HL-60 (cell line): ENCODE results near the gene PPP6R3.

Experiments used
- DNase-seq, 2 experiments: peaks; one replicate each; pipeline ENCODE4 v3.0.0-alpha.2; 2010 to 2020; ENCODE audit warnings: low read depth in 1 of 2, low spot score in 1 of 2
- H3K27ac ChIP-seq: fragments of 250-450 bp; sonication (Bioruptor Pico); replicated peaks from 2 replicates; pipeline ENCODE4 v1.5.1; 2020; ENCODE audit warnings: mild to moderate bottlenecking, moderate library complexity
- H3K27me3 ChIP-seq: fragments of 250-450 bp; sonication (Bioruptor Pico); 2 replicates; pipeline ENCODE4 v1.5.1; 2021; ENCODE audit warnings: mild to moderate bottlenecking, moderate library complexity; ENCODE audit not compliant: insufficient read depth, poor library complexity, severe bottlenecking
- H3K4me3 ChIP-seq: replicated peaks from 2 replicates; pipeline ENCODE4 v1.5.1; 2011; ENCODE audit warnings: mild to moderate bottlenecking, control low read depth, low read length; ENCODE audit not compliant: insufficient read depth
- CTCF ChIP-seq: IDR thresholded peaks from one replicate; pipeline ENCODE4 v1.5.1; 2011; ENCODE audit warnings: low read length, control low read depth, inconsistent platforms; ENCODE audit not compliant: insufficient read depth
- GABPA ChIP-seq: IDR thresholded peaks from 2 replicates; pipeline ENCODE4 v1.6.1; 2012; ENCODE audit warnings: low read depth
- POLR2AphosphoS5 ChIP-seq: IDR thresholded peaks from 2 replicates; pipeline ENCODE4 v1.6.1; 2012; ENCODE audit warnings: low read depth
- REST ChIP-seq: IDR thresholded peaks from 2 replicates; pipeline ENCODE4 v1.6.1; 2012; ENCODE audit warnings: low read depth; ENCODE audit not compliant: insufficient replicate concordance
- SPI1 ChIP-seq: IDR thresholded peaks from 2 replicates; pipeline ENCODE4 v1.6.1; 2012; ENCODE audit warnings: low read depth, mild to moderate bottlenecking, borderline replicate concordance

The PPP6R3 gene

GRCh38 chr11:68429661-68430060 is 30.9 kb upstream of the PPP6R3 start:
- H3K4me3 ChIP-seq, result no peak overlapping the region
- H3K27ac ChIP-seq, result no peak overlapping the region
- no peak for DNase-seq
- H3K27me3 ChIP-seq, result no peaks in the 10 kb centered on the region
- TF ChIP-seq SPI1, result no peak

- DNase-seq, result no peak
- H3K4me3 ChIP-seq, result no peak overlapping the region
- no peaks in the 10 kb centered on the region for H3K27me3 ChIP-seq
- H3K27ac ChIP-seq, result no peak overlapping the region
- TF ChIP-seq REST (no peak), POLR2AphosphoS5 (no peak), SPI1 (no peak), CTCF (no peak), GABPA (no peak)
These were observed 30.2 kb upstream of the PPP6R3 start for GRCh38 chr11:68430384-68430783.

GRCh38 chr11:68430801-68431200 is 29.8 kb upstream of the PPP6R3 start:
- no peak overlapping the region for H3K27ac ChIP-seq
- DNase-seq, result no peak
- no peak for TF ChIP-seq CTCF
- no peak for TF ChIP-seq SPI1
- no peak for TF ChIP-seq GABPA
- TF ChIP-seq REST, result no peak
- TF ChIP-seq POLR2AphosphoS5, result no peak
- H3K4me3 ChIP-seq, result no peak overlapping the region
- no peaks in the 10 kb centered on the region for H3K27me3 ChIP-seq

- Histone ChIP-seq H3K4me3 (no peak overlapping the region), H3K27me3 (no peaks in the 10 kb centered on the region), H3K27ac (no peak overlapping the region)
- no peak for DNase-seq
- TF ChIP-seq REST, result no peak
- TF ChIP-seq GABPA, result no peak
- no peak for TF ChIP-seq POLR2AphosphoS5
- TF ChIP-seq CTCF, result no peak
- no peak for TF ChIP-seq SPI1
These were observed 28.4 kb upstream of the PPP6R3 start for GRCh38 chr11:68431984-68432645.
